H9 (cell line): ENCODE measurements around the gene IMPA2. TPM values are rescaled to one million over a fixed set of nuclear protein-coding genes. Genes with fewer than 3 reads are reported as not detected.

ENCODE experiments used
- DNase-seq: peaks from one replicate; pipeline ENCODE4 v3.0.0-alpha.2; 2017
- H2AFZ ChIP-seq: one replicate; pipeline ENCODE4 v1.6.1; 2013; ENCODE audit warnings: mild to moderate bottlenecking, low read length, control low read depth, moderate library complexity
- H2AK5ac ChIP-seq: 2 replicates; pipeline ENCODE4 v1.6.1; 2013; ENCODE audit warnings: low read length, control low read depth, mixed read lengths; ENCODE audit not compliant: insufficient read length
- H2BK120ac ChIP-seq: one replicate; pipeline ENCODE4 v1.6.1; 2013; ENCODE audit warnings: low read depth, mild to moderate bottlenecking, low read length, control low read depth, inconsistent platforms; ENCODE audit not compliant: poor library complexity, severe bottlenecking
- H2BK12ac ChIP-seq: 2 replicates; pipeline ENCODE4 v1.6.1; 2013; ENCODE audit warnings: low read length, control low read depth, mixed read lengths, low read depth; ENCODE audit not compliant: insufficient read length
- H2BK15ac ChIP-seq: 2 replicates; pipeline ENCODE4 v1.6.1; 2013; ENCODE audit warnings: low read depth, low read length, control low read depth
- H2BK20ac ChIP-seq: one replicate; pipeline ENCODE4 v1.6.1; 2013; ENCODE audit warnings: low read depth, mild to moderate bottlenecking, low read length, control low read depth, inconsistent platforms; ENCODE audit not compliant: poor library complexity, severe bottlenecking
- H2BK5ac ChIP-seq: 2 replicates; pipeline ENCODE4 v1.6.1; 2013; ENCODE audit warnings: low read length, control low read depth, mixed read lengths; ENCODE audit not compliant: insufficient read length
- H3K14ac ChIP-seq: 2 replicates; pipeline ENCODE4 v1.6.1; 2013; ENCODE audit warnings: low read length, control low read depth; ENCODE audit not compliant: insufficient read depth
- H3K18ac ChIP-seq: 2 replicates; pipeline ENCODE4 v1.6.1; 2013; ENCODE audit warnings: low read depth, mild to moderate bottlenecking, mixed read lengths, low read length, control low read depth; ENCODE audit not compliant: insufficient read length
- H3K23ac ChIP-seq: 2 replicates; pipeline ENCODE4 v1.6.1; 2013; ENCODE audit warnings: low read length, control low read depth, mixed read lengths, low read depth; ENCODE audit not compliant: insufficient read length
- H3K23me2 ChIP-seq: 2 replicates; pipeline ENCODE4 v1.6.1; 2013; ENCODE audit warnings: low read depth, mild to moderate bottlenecking, mixed read lengths, low read length, control low read depth; ENCODE audit not compliant: insufficient read length, poor library complexity, severe bottlenecking
- H3K27ac ChIP-seq: 2 replicates; pipeline ENCODE4 v1.5.1; 2013; ENCODE audit warnings: low read length, control low read depth, mixed read lengths, low read depth; ENCODE audit not compliant: insufficient read length
- H3K27me3 ChIP-seq: 2 replicates; pipeline ENCODE4 v1.6.1; 2013; ENCODE audit warnings: low read length, control low read depth, inconsistent platforms; ENCODE audit not compliant: insufficient read depth
- H3K4ac ChIP-seq: 2 replicates; pipeline ENCODE4 v1.6.1; 2013; ENCODE audit warnings: low read depth, mild to moderate bottlenecking, control low read depth, inconsistent platforms, low read length, moderate library complexity
- H3K4me1 ChIP-seq: 2 replicates; pipeline ENCODE4 v1.6.1; 2013; ENCODE audit warnings: low read length, control low read depth, inconsistent platforms; ENCODE audit not compliant: insufficient read depth
- H3K4me2 ChIP-seq: 2 replicates; pipeline ENCODE4 v1.6.1; 2013; ENCODE audit warnings: low read length, control low read depth, mixed read lengths; ENCODE audit not compliant: insufficient read length, insufficient read depth
- H3K56ac ChIP-seq: 2 replicates; pipeline ENCODE4 v1.6.1; 2013; ENCODE audit warnings: low read depth, mild to moderate bottlenecking, mixed read lengths, low read length, control low read depth; ENCODE audit not compliant: insufficient read length
- H3K79me1 ChIP-seq: 2 replicates; pipeline ENCODE4 v1.6.1; 2013; ENCODE audit warnings: low read depth, mild to moderate bottlenecking, moderate library complexity, low read length, control low read depth, inconsistent platforms; ENCODE audit not compliant: insufficient read depth, poor library complexity, severe bottlenecking
- H3K79me2 ChIP-seq: 2 replicates; pipeline ENCODE4 v1.6.1; 2013; ENCODE audit warnings: low read length, control low read depth, inconsistent platforms; ENCODE audit not compliant: insufficient read depth
- H3K9ac ChIP-seq: 2 replicates; pipeline ENCODE4 v1.6.1; 2013; ENCODE audit warnings: low read length, control low read depth, mixed read lengths; ENCODE audit not compliant: insufficient read length; ENCODE audit errors: extremely low read depth
- H3K9me3 ChIP-seq: one replicate; pipeline ENCODE4 v1.6.1; 2013; ENCODE audit warnings: low read depth, low read length, inconsistent platforms; ENCODE audit not compliant: control insufficient read depth
- H3T11ph ChIP-seq: one replicate; pipeline ENCODE4 v1.6.1; 2013; ENCODE audit warnings: mild to moderate bottlenecking, low read length, control low read depth, inconsistent platforms
- H4K20me1 ChIP-seq: one replicate; pipeline ENCODE4 v1.6.1; 2013; ENCODE audit not compliant: control insufficient read depth, insufficient read length, insufficient read depth
- H4K5ac ChIP-seq: 2 replicates; pipeline ENCODE4 v1.6.1; 2013; ENCODE audit warnings: low read depth, mild to moderate bottlenecking, mixed read lengths, low read length, control low read depth; ENCODE audit not compliant: insufficient read length
- H4K8ac ChIP-seq: replicated peaks from 2 replicates; pipeline ENCODE4 v1.6.1; 2013; ENCODE audit warnings: low read length, control low read depth, mixed read lengths, low read depth; ENCODE audit not compliant: insufficient read length
- H4K91ac ChIP-seq: 2 replicates; pipeline ENCODE4 v1.6.1; 2013; ENCODE audit warnings: low read depth, mild to moderate bottlenecking, moderate library complexity, mixed read lengths, low read length, control low read depth; ENCODE audit not compliant: insufficient read length
- H3K27ac Mint-ChIP-seq, 3 experiments: 2 replicates in 2 of 3; 3 replicates in 1 of 3; pipeline ENCODE4 v1.8.0; 2020 to 2021; ENCODE audit warnings: mixed read lengths in 3 of 3, mild to moderate bottlenecking in 1 of 3, moderate library complexity in 1 of 3
- H3K27me3 Mint-ChIP-seq: 2 replicates; pipeline ENCODE4 v1.8.0; 2021; ENCODE audit warnings: low read depth, mild to moderate bottlenecking, moderate library complexity, mixed read lengths
- H3K36me3 Mint-ChIP-seq, 3 experiments: 2 replicates in 2 of 3; 3 replicates in 1 of 3; pipeline ENCODE4 v1.8.0; 2020 to 2021; ENCODE audit warnings: low read depth in 3 of 3, mixed read lengths in 3 of 3; ENCODE audit not compliant: insufficient read depth in 1 of 3
- H3K4me1 Mint-ChIP-seq, 2 experiments: 2 replicates each; pipeline ENCODE4 v1.8.0; 2020; ENCODE audit warnings: mixed read lengths in 2 of 2
- H3K4me3 Mint-ChIP-seq, 2 experiments: 2 replicates in 1 of 2; 3 replicates in 1 of 2; pipeline ENCODE4 v1.8.0; 2020 to 2021; ENCODE audit warnings: mild to moderate bottlenecking in 2 of 2, mixed read lengths in 2 of 2, moderate library complexity in 1 of 2
- H3K9me3 Mint-ChIP-seq, 2 experiments: 2 replicates in 1 of 2; 3 replicates in 1 of 2; pipeline ENCODE4 v1.8.0; 2020; ENCODE audit warnings: mild to moderate bottlenecking in 2 of 2, mixed read lengths in 2 of 2, moderate library complexity in 1 of 2
- CTCF ChIP-seq: fragments of 200-600 bp; sonication (generic); conservative IDR thresholded peaks from 3 replicates; pipeline ENCODE4 v1.8.0; 2021; ENCODE audit warnings: antibody characterized with exemption, mild to moderate bottlenecking
- WGBS: extraction: QIAGEN DNeasy Blood & Tissue Kit; methylation state at CpG from one replicate; pipeline ENCODE4 v1.1.7; 2013; ENCODE audit warnings: missing lambda C conversion rate, low lambda C conversion rate, mixed read lengths; ENCODE audit not compliant: insufficient read length; ENCODE audit errors: extremely low coverage; 5-methylcytosine and 5-hydroxymethylcytosine counted together
- total RNA-seq: library from RNA; stranded (reverse); gene quantifications from 2 replicates; pipeline ENCODE4 v1.2.1, GENCODE V29; 2021

Gene IMPA2
- total RNA-seq, 1 experiment from 2014 or later, result 73.8 TPM

- H3K23me2 ChIP-seq, result peaks cover 3% of the 10 kb centered on the region
- H2BK20ac ChIP-seq, result no peak overlapping the region
- peaks cover 1% of the 10 kb centered on the region; the same call in 1 of the 2 replicates for H3K27me3 Mint-ChIP-seq
- no CpG with 5 or more reads among the region's 9 CpGs for WGBS
- no peak overlapping the region for H3K18ac ChIP-seq
- no peak overlapping the region for H3K23ac ChIP-seq
- H4K20me1 ChIP-seq, result no peaks in the 10 kb centered on the region
- H3K79me2 ChIP-seq, result no peaks in the 10 kb centered on the region
- peaks cover 1% of the 10 kb centered on the region in 2 experiments; a peak in 3 of 5 replicates for H3K9me3 Mint-ChIP-seq
- H2BK5ac ChIP-seq, result no peak overlapping the region
- H3K79me1 ChIP-seq, result no peaks in the 10 kb centered on the region
- no peak overlapping the region for H3T11ph ChIP-seq
- H3K14ac ChIP-seq, result no peak overlapping the region
- no peak overlapping the region for H2BK12ac ChIP-seq
- H4K91ac ChIP-seq, result no peak overlapping the region
- H2BK15ac ChIP-seq, result no peak overlapping the region
- H3K27ac ChIP-seq, result no peak overlapping the region
- no peak overlapping the region for H4K8ac ChIP-seq
- TF ChIP-seq CTCF, result no peak
- H3K27me3 ChIP-seq, result no peaks in the 10 kb centered on the region
- peaks cover 36 to 40% of the 10 kb centered on the region in 2 experiments for H3K4me1 Mint-ChIP-seq
- H3K27ac Mint-ChIP-seq, result peak overlapping the region in 1 of 3 experiments; percentile 64; a peak in 1 of 7 replicates
- peak; percentile 52 for DNase-seq
- H3K4me1 ChIP-seq, result peaks cover 2% of the 10 kb centered on the region; the same call in 1 of the 2 replicates
- no peak overlapping the region for H3K4me3 Mint-ChIP-seq
- no peak overlapping the region for H2AK5ac ChIP-seq
- no peak overlapping the region for H2AFZ ChIP-seq
- H3K9ac ChIP-seq, result no peak overlapping the region
- no peaks in the 10 kb centered on the region for H3K9me3 ChIP-seq
- peaks cover 0 to under 1% (median 0%) of the 10 kb centered on the region in 3 experiments; a peak in 1 of 7 replicates for H3K36me3 Mint-ChIP-seq
- no peak overlapping the region for H3K4me2 ChIP-seq
- H3K56ac ChIP-seq, result no peak overlapping the region
- H2BK120ac ChIP-seq, result no peak overlapping the region
- H4K5ac ChIP-seq, result no peak overlapping the region
- no peak overlapping the region for H3K4ac ChIP-seq
Measured at GRCh38 chr18:11951390-11951851, 29.9 kb upstream of the IMPA2 start.
